ENCODE results near the gene RASGEF1C.

The RASGEF1C gene

GRCh38 chr5:180209137-180209581, at the start of gene RASGEF1C:
Gene RASGEF1C, minus strand, starts transcription at chr5:180209211. Its CDS starts 71,159 bp downstream, at chr5:180138052.
- Mint-ChIP-seq H3K27me3 (ENCODE audit: low read depth) (peaks cover 27% of the 10 kb centered on the region), H3K9me3 (peaks cover 5% of the 10 kb centered on the region), H3K4me3 (no peak within 1 kb of the TSS), H3K36me3 (ENCODE audit: low read depth) (no peaks in the 10 kb centered on the region), H3K4me1 (ENCODE audit: low read depth) (peaks cover 4% of the 10 kb centered on the region), H3K27ac (no peak within 1 kb of the TSS)

GRCh38 chr5:180253036-180253824, 44.2 kb upstream of the RASGEF1C start:
- peaks cover 73% of the 10 kb centered on the region for H3K9me3 Mint-ChIP-seq
- H3K27me3 Mint-ChIP-seq (ENCODE audit: low read depth), result no peaks in the 10 kb centered on the region
- H3K36me3 Mint-ChIP-seq (ENCODE audit: low read depth), result peaks cover 68% of the 10 kb centered on the region
- H3K4me1 Mint-ChIP-seq (ENCODE audit: low read depth), result no peaks in the 10 kb centered on the region
- H3K4me3 Mint-ChIP-seq, result no peak overlapping the region
- no peak overlapping the region for H3K27ac Mint-ChIP-seq

- Mint-ChIP-seq H3K4me3 (no peak overlapping the region), H3K27me3 (ENCODE audit: low read depth) (no peaks in the 10 kb centered on the region), H3K27ac (no peak overlapping the region), H3K36me3 (ENCODE audit: low read depth) (peaks cover 70% of the 10 kb centered on the region), H3K4me1 (ENCODE audit: low read depth) (no peaks in the 10 kb centered on the region), H3K9me3 (peaks cover 72% of the 10 kb centered on the region)
Measured at GRCh38 chr5:180251887-180252286, 42.9 kb upstream of the RASGEF1C start.

GRCh38 chr5:180251141-180251540, 42.1 kb upstream of the RASGEF1C start:
- Mint-ChIP-seq H3K4me1 (ENCODE audit: low read depth) (no peaks in the 10 kb centered on the region), H3K4me3 (no peak overlapping the region), H3K27me3 (ENCODE audit: low read depth) (no peaks in the 10 kb centered on the region), H3K27ac (no peak overlapping the region), H3K36me3 (ENCODE audit: low read depth) (peaks cover 74% of the 10 kb centered on the region), H3K9me3 (peaks cover 77% of the 10 kb centered on the region)

- no peaks in the 10 kb centered on the region for H3K27me3 Mint-ChIP-seq (ENCODE audit: low read depth)
- peaks cover 71% of the 10 kb centered on the region for H3K9me3 Mint-ChIP-seq
- H3K36me3 Mint-ChIP-seq (ENCODE audit: low read depth), result peaks cover 73% of the 10 kb centered on the region
- H3K27ac Mint-ChIP-seq, result no peak overlapping the region
- no peak overlapping the region for H3K4me3 Mint-ChIP-seq
- no peaks in the 10 kb centered on the region for H3K4me1 Mint-ChIP-seq (ENCODE audit: low read depth)
Measured at GRCh38 chr5:180250329-180250728, 41.3 kb upstream of the RASGEF1C start.

- H3K4me3 Mint-ChIP-seq, result no peak overlapping the region
- no peak overlapping the region for H3K27ac Mint-ChIP-seq
- H3K9me3 Mint-ChIP-seq, result peaks cover 62% of the 10 kb centered on the region
- no peaks in the 10 kb centered on the region for H3K4me1 Mint-ChIP-seq (ENCODE audit: low read depth)
- H3K36me3 Mint-ChIP-seq (ENCODE audit: low read depth), result peaks cover 77% of the 10 kb centered on the region
- H3K27me3 Mint-ChIP-seq (ENCODE audit: low read depth), result no peaks in the 10 kb centered on the region
Measured at GRCh38 chr5:180241600-180241999, 32.6 kb upstream of the RASGEF1C start.

GRCh38 chr5:180238631-180239030, 29.6 kb upstream of the RASGEF1C start:
- Mint-ChIP-seq H3K4me1 (ENCODE audit: low read depth) (no peaks in the 10 kb centered on the region), H3K27me3 (ENCODE audit: low read depth) (no peaks in the 10 kb centered on the region), H3K9me3 (peaks cover 43% of the 10 kb centered on the region), H3K4me3 (no peak overlapping the region), H3K36me3 (ENCODE audit: low read depth) (peaks cover 78% of the 10 kb centered on the region), H3K27ac (no peak overlapping the region)

GRCh38 chr5:180235846-180236245, 26.8 kb upstream of the RASGEF1C start:
- Mint-ChIP-seq H3K4me1 (ENCODE audit: low read depth) (no peaks in the 10 kb centered on the region), H3K27ac (no peak overlapping the region), H3K27me3 (ENCODE audit: low read depth) (no peaks in the 10 kb centered on the region), H3K4me3 (no peak overlapping the region), H3K36me3 (ENCODE audit: low read depth) (peaks cover 60% of the 10 kb centered on the region), H3K9me3 (peaks cover 24% of the 10 kb centered on the region)

GRCh38 chr5:180235077-180235476, 26.1 kb upstream of the RASGEF1C start:
- Mint-ChIP-seq H3K9me3 (peaks cover 17% of the 10 kb centered on the region), H3K27ac (no peak overlapping the region), H3K36me3 (ENCODE audit: low read depth) (peaks cover 53% of the 10 kb centered on the region), H3K27me3 (ENCODE audit: low read depth) (no peaks in the 10 kb centered on the region), H3K4me3 (no peak overlapping the region), H3K4me1 (ENCODE audit: low read depth) (no peaks in the 10 kb centered on the region)

GRCh38 chr5:180234271-180234670, 25.3 kb upstream of the RASGEF1C start:
- peaks cover 44% of the 10 kb centered on the region for H3K36me3 Mint-ChIP-seq (ENCODE audit: low read depth)

GRCh38 chr5:180233729-180234128, 24.7 kb upstream of the RASGEF1C start:
- Mint-ChIP-seq H3K27me3 (ENCODE audit: low read depth) (no peaks in the 10 kb centered on the region), H3K36me3 (ENCODE audit: low read depth) (peaks cover 44% of the 10 kb centered on the region), H3K27ac (no peak overlapping the region), H3K4me1 (ENCODE audit: low read depth) (no peaks in the 10 kb centered on the region), H3K9me3 (peaks cover 10% of the 10 kb centered on the region), H3K4me3 (no peak overlapping the region)

More at GRCh38 chr5:180234271-180234670, 25.3 kb upstream of the RASGEF1C start:
- Mint-ChIP-seq H3K4me1 (ENCODE audit: low read depth) (no peaks in the 10 kb centered on the region), H3K4me3 (no peak overlapping the region), H3K9me3 (peaks cover 10% of the 10 kb centered on the region), H3K27me3 (ENCODE audit: low read depth) (no peaks in the 10 kb centered on the region), H3K27ac (no peak overlapping the region)

- no peaks in the 10 kb centered on the region for H3K4me1 Mint-ChIP-seq (ENCODE audit: low read depth)
- H3K4me3 Mint-ChIP-seq, result no peak overlapping the region
- H3K27me3 Mint-ChIP-seq (ENCODE audit: low read depth), result no peaks in the 10 kb centered on the region
- H3K36me3 Mint-ChIP-seq (ENCODE audit: low read depth), result peaks cover 19% of the 10 kb centered on the region
- H3K27ac Mint-ChIP-seq, result no peak overlapping the region
- H3K9me3 Mint-ChIP-seq, result peaks cover 30% of the 10 kb centered on the region
Measured at GRCh38 chr5:180230017-180230416, 21.0 kb upstream of the RASGEF1C start.

GRCh38 chr5:180222056-180222455, 13.0 kb upstream of the RASGEF1C start:
- H3K36me3 Mint-ChIP-seq (ENCODE audit: low read depth), result no peaks in the 10 kb centered on the region
- peaks cover 64% of the 10 kb centered on the region for H3K9me3 Mint-ChIP-seq
- no peaks in the 10 kb centered on the region for H3K27me3 Mint-ChIP-seq (ENCODE audit: low read depth)
- H3K4me3 Mint-ChIP-seq, result no peak overlapping the region
- H3K27ac Mint-ChIP-seq, result no peak overlapping the region
- H3K4me1 Mint-ChIP-seq (ENCODE audit: low read depth), result no peaks in the 10 kb centered on the region

- Mint-ChIP-seq H3K9me3 (peaks cover 47% of the 10 kb centered on the region), H3K4me3 (no peak overlapping the region), H3K36me3 (ENCODE audit: low read depth) (no peaks in the 10 kb centered on the region), H3K27ac (no peak overlapping the region), H3K27me3 (ENCODE audit: low read depth) (no peaks in the 10 kb centered on the region), H3K4me1 (ENCODE audit: low read depth) (no peaks in the 10 kb centered on the region)
Measured at GRCh38 chr5:180217797-180218196, 8.8 kb upstream of the RASGEF1C start.

- no peak overlapping the region for H3K4me3 Mint-ChIP-seq
- H3K9me3 Mint-ChIP-seq, result peaks cover 40% of the 10 kb centered on the region
- H3K27ac Mint-ChIP-seq, result no peak overlapping the region
- H3K4me1 Mint-ChIP-seq (ENCODE audit: low read depth), result no peaks in the 10 kb centered on the region
- no peaks in the 10 kb centered on the region for H3K36me3 Mint-ChIP-seq (ENCODE audit: low read depth)
- no peaks in the 10 kb centered on the region for H3K27me3 Mint-ChIP-seq (ENCODE audit: low read depth)
Measured at GRCh38 chr5:180216646-180217171, 7.7 kb upstream of the RASGEF1C start.
